GM21381 (cell line): Measurements from ENCODE around the gene PRKN.

ENCODE experiments used
- ATAC-seq: cut with Tn5 transposase; IDR thresholded peaks from one replicate; pipeline ENCODE4 v1.9.1; 2021; ENCODE audit warnings: mild to moderate bottlenecking, moderate library complexity; ENCODE audit not compliant: unreplicated experiment

The PRKN gene

DNA sequence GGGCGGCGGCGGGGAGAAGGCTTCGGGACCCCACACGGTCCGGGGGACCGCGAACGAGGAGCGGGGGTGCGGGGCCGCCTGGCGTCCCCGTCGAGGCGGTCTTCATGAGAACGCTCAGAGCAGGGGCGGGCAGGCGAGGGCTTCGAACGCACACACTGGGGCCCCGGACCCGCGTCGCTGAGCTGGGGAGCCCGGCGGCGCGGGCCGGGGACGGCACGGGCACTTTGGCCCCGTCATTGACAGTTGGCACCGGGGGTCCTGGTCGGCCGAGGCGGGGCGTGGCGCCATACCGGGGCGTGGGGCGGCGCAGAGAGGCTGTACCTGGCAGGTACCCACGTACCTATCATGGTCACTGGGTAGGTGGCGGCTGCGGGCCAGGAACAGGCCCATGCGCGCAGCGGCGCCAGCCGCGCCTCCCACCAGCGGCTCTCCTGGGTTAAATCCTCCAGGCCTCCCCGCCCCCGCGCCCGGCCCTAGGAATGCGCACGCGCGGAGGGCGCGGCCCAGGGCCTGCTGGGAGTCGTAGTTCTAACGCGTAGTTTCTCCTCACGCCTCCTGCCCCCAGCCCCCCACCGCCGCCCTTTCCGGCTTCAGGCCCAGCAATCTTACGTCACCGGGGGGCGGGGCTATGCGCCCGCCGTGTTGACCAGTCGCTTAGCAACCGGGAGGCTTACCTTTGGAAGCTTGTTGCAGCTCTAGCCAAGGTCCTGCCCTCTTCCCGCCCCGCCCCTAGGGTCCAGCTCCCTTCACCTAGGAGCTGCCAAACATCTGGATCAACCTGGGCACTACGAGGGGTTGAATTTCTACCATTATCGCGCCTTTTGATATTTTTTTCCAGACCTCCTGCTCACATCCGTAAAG, at the start of gene PRKN, which contains the start of gene PACRG:
PRKN (minus strand) TSS at position 445 of the 861 bp plus-strand sequence.
PACRG (plus strand) TSS at position 653 of the 861 bp plus-strand sequence.
- ATAC-seq = peak; percentile 98

DNA sequence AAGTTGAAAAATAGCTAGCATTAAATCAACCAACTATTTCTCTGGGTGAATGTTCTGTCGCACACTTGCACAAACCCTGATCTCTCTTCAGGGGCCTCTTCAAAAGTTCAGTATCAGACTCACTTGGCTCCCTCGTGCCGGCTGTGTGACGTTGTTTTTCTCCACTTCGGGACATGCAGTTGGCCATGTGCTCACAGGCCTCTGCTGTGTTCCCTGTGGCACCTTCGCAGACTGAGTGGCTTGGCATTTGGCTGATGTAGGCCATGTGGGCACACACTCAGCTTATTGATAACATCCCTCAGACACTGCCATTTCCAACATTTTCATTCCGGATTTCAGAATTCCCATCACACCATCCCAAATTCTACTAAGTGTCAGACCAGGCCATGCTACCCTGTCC, 49.5 kb upstream of the PRKN start:
- ATAC-seq = no peak

- no peak for ATAC-seq
These were observed 46.4 kb upstream of the PRKN start for GRCh38 chr6:162773996-162774395.

- no peak for ATAC-seq
These were observed 44.9 kb upstream of the PRKN start for GRCh38 chr6:162772466-162772865.

GRCh38 chr6:162770955-162771354, 43.4 kb upstream of the PRKN start:
- ATAC-seq = no peak

DNA sequence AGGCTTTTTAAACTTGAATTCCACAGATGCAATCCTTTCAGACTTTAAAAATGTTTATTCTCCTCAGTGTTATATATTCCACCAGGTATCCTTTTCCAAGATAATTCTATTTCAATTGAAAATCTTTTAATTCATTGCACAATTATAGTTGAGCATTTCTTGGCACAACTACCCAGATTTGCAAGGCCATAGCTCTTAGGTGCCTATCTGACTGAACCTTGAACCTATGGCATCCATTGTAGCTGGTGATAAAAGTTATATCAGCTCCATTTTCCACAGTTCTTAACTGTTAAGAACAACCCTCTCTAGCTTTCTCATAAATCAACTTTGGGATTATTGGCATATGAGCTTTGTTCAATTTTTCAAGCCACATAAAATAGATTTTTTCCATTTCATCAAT, 42.6 kb upstream of the PRKN start:
- ATAC-seq = no peak

- no peak for ATAC-seq
These were observed 26.2 kb upstream of the PRKN start for GRCh38 chr6:162753775-162754174.

GRCh38 chr6:162751211-162751859, 23.8 kb upstream of the PRKN start:
- ATAC-seq = no peak

- no peak for ATAC-seq
These were observed 23.2 kb upstream of the PRKN start for GRCh38 chr6:162750776-162751175.

DNA sequence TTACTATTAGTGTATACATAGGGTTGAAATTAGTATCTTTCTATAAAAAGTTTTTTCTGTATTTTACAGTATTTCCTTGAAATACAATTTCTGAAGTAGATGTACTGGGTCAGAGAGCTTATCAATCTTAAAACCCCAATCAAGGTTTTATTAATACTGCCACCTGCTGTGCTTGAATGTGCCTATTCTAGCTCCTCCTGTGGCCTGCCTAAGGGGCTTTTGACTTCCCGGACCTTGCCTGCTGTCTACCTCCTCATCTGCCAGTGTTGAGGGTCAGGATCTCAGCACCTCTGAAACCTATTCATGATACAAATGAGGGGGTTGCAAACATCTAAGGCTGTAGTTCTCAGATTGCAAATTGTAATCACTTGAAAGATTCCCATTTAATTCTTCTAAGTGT, 9.4 kb upstream of the PRKN start:
- no peak for ATAC-seq

DNA sequence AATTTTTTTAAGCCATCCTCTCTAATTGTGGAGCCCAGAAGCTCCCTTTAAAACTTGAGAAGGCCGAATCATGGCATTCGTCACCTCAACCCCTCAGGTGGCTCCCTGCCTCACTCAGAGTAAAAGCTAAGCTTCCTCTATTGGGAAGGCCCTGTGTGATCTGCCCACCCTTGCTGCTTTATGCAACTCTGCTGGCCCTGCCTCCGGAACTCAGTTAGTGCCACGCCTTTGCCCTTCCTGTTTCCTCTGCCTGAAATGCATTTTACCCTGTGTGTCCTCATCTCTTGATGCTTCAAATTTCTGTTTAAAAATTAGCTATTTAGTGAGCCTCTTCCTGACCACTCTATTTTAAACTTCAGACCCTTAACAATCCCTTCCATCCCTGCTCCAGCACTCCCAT, 5.9 kb upstream of the PRKN start:
- ATAC-seq = no peak

- ATAC-seq = no peak
These were observed 2.9 kb upstream of the PRKN start for GRCh38 chr6:162730502-162730901.

DNA sequence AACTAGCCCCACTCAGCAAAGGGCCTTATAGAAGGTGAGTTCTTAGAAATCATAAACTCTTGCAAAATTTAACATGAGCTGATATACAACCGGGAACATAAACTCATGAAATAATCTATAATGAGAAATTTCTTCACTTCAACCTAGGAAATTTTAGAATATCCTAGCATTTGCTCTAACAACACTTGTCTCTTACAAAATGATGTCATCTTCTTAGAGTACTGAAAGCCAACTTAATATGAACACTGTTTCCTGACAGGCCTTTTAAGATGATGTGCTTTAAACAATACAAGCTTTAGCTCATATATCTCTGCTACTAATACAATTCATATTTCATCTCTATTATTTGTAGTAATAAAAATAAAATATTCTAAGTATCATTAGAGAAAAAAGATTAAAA, 1.1 kb upstream of the PRKN start:
- no peak for ATAC-seq

GRCh38 chr6:162728197-162728596, 631 bp upstream of the PRKN start:
- ATAC-seq = no peak

GRCh38 chr6:162726947-162727321, 632 bp downstream of the PRKN start:
- ATAC-seq = peak; percentile 5

GRCh38 chr6:162722633-162723032, 4.9 kb downstream of the PRKN start:
- no peak for ATAC-seq

DNA sequence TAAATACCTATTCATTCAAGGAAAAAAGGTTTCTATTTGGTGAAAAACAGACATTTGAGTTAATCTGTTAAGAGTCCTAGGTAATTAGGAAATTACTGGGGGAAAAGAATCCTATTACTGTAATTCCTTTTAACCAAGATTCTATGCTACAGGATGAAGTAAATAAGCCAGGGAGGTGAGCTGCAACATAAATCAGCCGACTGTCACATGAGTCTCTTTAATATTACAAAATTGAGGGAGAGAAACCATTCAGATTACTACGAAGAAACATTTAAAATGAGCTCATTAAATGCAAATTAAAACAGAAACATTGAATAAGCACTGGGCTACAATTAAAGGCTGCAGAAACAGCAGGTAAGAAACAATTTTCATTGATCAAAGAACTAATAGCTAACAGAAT, 5.3 kb downstream of the PRKN start:
- ATAC-seq = no peak

DNA sequence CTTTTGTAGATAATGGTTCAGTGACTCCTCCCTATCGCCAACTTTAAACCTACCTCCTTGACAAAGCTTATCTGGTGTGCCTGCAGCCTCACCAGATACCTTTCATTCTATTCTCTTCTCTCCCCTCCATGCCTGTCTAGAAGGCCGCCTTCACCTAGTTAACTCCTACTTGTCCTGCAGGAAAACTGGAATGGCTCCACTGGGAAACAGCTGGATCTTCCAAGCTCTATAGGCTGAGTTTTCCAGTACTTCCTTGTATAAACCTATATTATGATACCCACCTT, 6.2 kb downstream of the PRKN start:
- no peak for ATAC-seq

DNA sequence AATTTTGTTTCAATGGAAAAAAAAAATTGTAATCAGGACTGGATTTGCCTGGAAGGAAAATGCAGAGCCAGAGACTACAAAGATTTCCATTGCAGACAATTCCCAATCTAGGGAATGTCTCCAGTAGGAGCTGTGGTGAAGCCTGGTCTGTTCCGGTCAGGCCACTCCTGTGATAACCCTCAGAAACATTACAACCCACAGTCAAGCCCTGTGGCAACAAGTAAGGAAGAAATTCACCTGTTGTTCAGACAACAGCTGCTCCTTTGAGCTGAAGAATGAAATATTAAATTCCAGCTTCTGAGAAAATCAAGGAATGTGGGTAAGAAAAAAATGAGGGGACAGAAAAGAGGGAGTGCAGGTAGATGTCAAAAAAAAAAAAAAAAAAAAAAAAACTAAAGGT, 8.0 kb downstream of the PRKN start:
- no peak for ATAC-seq

DNA sequence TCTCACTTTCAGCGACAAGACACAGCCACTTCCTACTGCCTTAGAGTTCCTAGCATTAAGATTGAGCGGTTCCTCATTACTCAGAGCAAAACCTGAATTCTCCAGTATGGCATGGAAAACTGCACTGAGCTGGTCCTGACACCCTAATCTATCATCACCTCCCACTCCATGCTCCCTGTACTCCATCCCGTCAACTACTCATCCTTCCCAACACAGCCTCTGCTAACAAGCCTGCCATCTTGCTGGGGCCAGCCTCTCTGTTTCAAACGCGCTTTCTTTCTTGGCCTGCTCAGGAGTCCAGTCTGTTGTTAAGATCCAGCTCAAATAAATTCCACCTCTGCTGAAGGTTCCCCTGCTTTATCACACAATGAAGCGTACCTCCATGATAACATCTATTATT, 12.0 kb downstream of the PRKN start:
- no peak for ATAC-seq

DNA sequence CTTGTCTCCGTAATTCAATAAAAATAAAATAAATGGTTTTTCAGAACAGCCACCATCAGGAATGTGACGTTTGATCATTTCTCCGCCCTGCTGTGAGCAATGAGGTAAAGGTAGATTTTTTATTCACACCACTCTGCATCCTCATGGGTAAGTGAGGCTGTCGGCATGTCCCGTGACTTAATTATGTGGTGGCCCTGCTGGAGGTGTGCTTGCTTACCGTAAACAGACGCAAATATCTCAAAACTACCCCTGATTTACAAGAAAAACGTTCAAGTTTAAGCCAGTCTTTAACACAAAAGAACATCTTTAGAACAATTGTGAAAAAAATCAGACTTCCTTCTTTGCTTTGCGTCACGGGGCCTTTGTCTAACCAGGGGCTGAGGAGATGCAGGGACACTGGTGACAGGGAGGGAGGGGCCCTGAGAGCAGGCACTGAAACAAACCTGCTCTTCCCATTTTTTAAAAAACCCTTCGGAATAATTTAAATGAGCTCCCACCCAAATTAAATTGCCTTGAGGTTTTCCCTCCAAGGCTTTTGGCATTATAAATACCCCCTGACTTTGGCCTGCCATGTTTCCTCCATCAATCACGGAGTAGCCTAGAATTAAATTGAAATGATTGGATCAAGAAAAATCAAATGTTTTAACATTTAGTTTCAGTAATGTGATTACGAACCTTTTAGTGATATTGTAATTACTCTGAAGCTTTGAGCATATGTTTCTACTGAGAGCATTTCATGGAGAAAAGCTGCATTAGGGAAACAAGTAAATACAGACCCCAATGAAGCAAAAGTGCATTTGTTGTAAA, 13.4 kb downstream of the PRKN start:
- no peak for ATAC-seq

GRCh38 chr6:162712694-162713093, 14.9 kb downstream of the PRKN start:
- ATAC-seq = no peak
